Brain pericyte (primary cell): ENCODE measurements around the gene CDK14.

ENCODE experiments used
- DNase-seq: peaks from one replicate; pipeline ENCODE4 v3.0.0-alpha.2; 2012; ENCODE audit warnings: low read depth, low spot score

Gene CDK14

GRCh38 chr7:91045606-91046005 is 449.5 kb downstream of the CDK14 start:
- DNase-seq = no peak

GRCh38 chr7:91046322-91047089 is 450.4 kb downstream of the CDK14 start:
- no peak for DNase-seq

- no peak for DNase-seq
These were observed 451.5 kb downstream of the CDK14 start for GRCh38 chr7:91047636-91048035.

GRCh38 chr7:91050677-91051076 is 454.6 kb downstream of the CDK14 start:
- no peak for DNase-seq

- no peak for DNase-seq
These were observed 455.8 kb downstream of the CDK14 start for GRCh38 chr7:91051966-91052365.

GRCh38 chr7:91054374-91054773 is 458.3 kb downstream of the CDK14 start:
- DNase-seq = no peak

- DNase-seq = no peak
These were observed 459.1 kb downstream of the CDK14 start for GRCh38 chr7:91055219-91055618.

GRCh38 chr7:91062713-91063112 is 466.6 kb downstream of the CDK14 start:
- no peak for DNase-seq

- no peak for DNase-seq
These were observed 467.9 kb downstream of the CDK14 start for GRCh38 chr7:91064052-91064451.

- no peak for DNase-seq
These were observed 468.8 kb downstream of the CDK14 start for GRCh38 chr7:91064938-91065337.

- no peak for DNase-seq
These were observed 470.5 kb downstream of the CDK14 start for GRCh38 chr7:91066627-91067026.

- DNase-seq = no peak
These were observed 471.1 kb downstream of the CDK14 start for GRCh38 chr7:91067242-91067641.

GRCh38 chr7:91068136-91068795 is 472.1 kb downstream of the CDK14 start:
- no peak for DNase-seq

- DNase-seq = no peak
These were observed 473.0 kb downstream of the CDK14 start for GRCh38 chr7:91069146-91069545.

- DNase-seq = no peak
These were observed 483.4 kb downstream of the CDK14 start for GRCh38 chr7:91079487-91079886.

- DNase-seq = no peak
These were observed 484.2 kb downstream of the CDK14 start for GRCh38 chr7:91080351-91080750.

- no peak for DNase-seq
These were observed 485.9 kb downstream of the CDK14 start for GRCh38 chr7:91082038-91082437.

GRCh38 chr7:91082852-91083495 is 486.9 kb downstream of the CDK14 start:
- no peak for DNase-seq

GRCh38 chr7:91083855-91084644 is 487.9 kb downstream of the CDK14 start:
- DNase-seq = no peak

GRCh38 chr7:91085175-91085574 is 489.1 kb downstream of the CDK14 start:
- DNase-seq = no peak

GRCh38 chr7:91086200-91086599 is 490.1 kb downstream of the CDK14 start:
- DNase-seq = no peak

GRCh38 chr7:91088156-91088555 is 492.0 kb downstream of the CDK14 start:
- DNase-seq = no peak
